Pancreas (tissue), 10 donors: ENCODE data around the gene HMOX1. TPM values are rescaled to one million over a fixed set of nuclear protein-coding genes. Genes with fewer than 3 reads are reported as not detected.
"Not testable (repeated sequence)": the region's sequence is repeated elsewhere in the genome, so short reads cannot be mapped to it uniquely, and the experiment has no call there.

Source experiments
- ATAC-seq, 4 donors: fragments of 200-7000 bp; cut with Tn5 transposase; one replicate each; pipeline versions ENCODE4 v1.8.0 to v1.9.1; 2020; ENCODE audit warnings: mild to moderate bottlenecking in 4 of 4, moderate library complexity in 4 of 4
- DNase-seq, 6 donors: peaks; one replicate each; pipeline ENCODE4 v3.0.0-alpha.2; 2020
- FAIRE-seq: peaks from 2 replicates; lab custom pipeline; 2012; peaks lifted over from hg19 to GRCh38; lab: Jason Lieb, UNC
- H3K27ac ChIP-seq, 4 donors: fragments of 200-600 bp; sonication (generic); 1 replicate in 3 of 4; 2 replicates in 1 of 4; pipeline versions ENCODE4 v1.5.0 to v1.8.0; 2020
- H3K27me3 ChIP-seq, 4 donors: fragments of 200-600 bp; one replicate each; pipeline ENCODE4 v1.8.0; 2021
- H3K36me3 ChIP-seq, 3 donors: fragments of 200-600 bp; sonication (generic) in 1 of 3; one replicate each; pipeline versions ENCODE4 v1.5.0 to v1.8.0; 2020 to 2021
- H3K4me1 ChIP-seq, 3 donors: fragments of 200-600 bp; one replicate each; pipeline ENCODE4 v1.8.0; 2021
- H3K4me3 ChIP-seq, 4 donors: fragments of 200-600 bp; sonication (generic) in 2 of 4; one replicate each; pipeline versions ENCODE4 v1.5.0 to v1.8.0; 2020 to 2021
- H3K9me3 ChIP-seq, 4 donors: fragments of 200-600 bp; one replicate each; pipeline ENCODE4 v1.8.0; 2021
- WGBS, 2 donors: extraction: QIAGEN DNeasy Blood & Tissue Kit; methylation state at CpG; one replicate each; pipeline ENCODE4 v1.1.7; 2013; 5-methylcytosine and 5-hydroxymethylcytosine counted together
- intact Hi-C, 3 donors: fragments of 100-400 bp; cut with DNase I; formaldehyde crosslinking; loops; one replicate each; pipeline versions ENCODE4 v1.11.1 to v1.14.2; 2022
- polyA plus RNA-seq, 2 donors: library from polyadenylated mRNA; stranded (reverse); fragments of 200-250 nt; gene quantifications; one replicate each; pipeline ENCODE4 v1.2.3, GENCODE V29; 2013
- total RNA-seq, 6 donors: library from RNA; stranded (reverse); fragmentation: NEBNext Ultra II Directional in 4 of 6; extraction: Animal tissue kit (Norgen Biotek cat#: 25700) in 4 of 6; gene quantifications; one replicate each; pipeline versions ENCODE4 v1.2.1 to v1.2.4, GENCODE V29; 2021 to 2023
- TF ChIP-seq, protein P1 (sequence below), 4 donors: fragments of 200-600 bp; sonication (generic) in 3 of 4; IDR thresholded peaks; one replicate each; pipeline versions ENCODE4 v1.5.0 to v1.8.0; 2021; ENCODE audit warnings: antibody characterized with exemption in 4 of 4
- donor health status: healthy with polysubstance abuse.
- donor health status: DM: no; HTN: no; CAD: no; lungs with moderate emphysema.
- donor health status: DM: no; HTN: no; CAD: no.
- donor health status: control.
- donor health status: control.
- donor health status: Bipolar disorder and iron deficiency.
- donor health status: DM: yes; HTN: yes; CAD: no.
- donor health status: DM: no; HTN: no; CAD: no.
- donor health status: DM: no; HTN: no; CAD: no.
- donor health status: DM: yes; HTN: yes; CAD: no.

HMOX1 gene
- total and polyA plus RNA-seq, 8 donors: 1.8 to 15.9 (median 4.3) TPM

DNA sequence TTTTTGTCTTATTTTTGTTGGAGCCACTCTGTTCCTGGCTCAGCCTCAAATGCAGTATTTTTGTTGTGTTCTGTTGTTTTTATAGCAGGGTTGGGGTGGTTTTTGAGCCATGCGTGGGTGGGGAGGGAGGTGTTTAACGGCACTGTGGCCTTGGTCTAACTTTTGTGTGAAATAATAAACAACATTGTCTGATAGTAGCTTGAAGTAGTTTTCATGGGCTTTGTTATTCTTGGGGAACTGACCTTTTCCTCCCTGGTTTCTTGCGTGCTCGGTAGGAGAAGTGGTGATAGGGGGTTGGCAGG is 13.1 kb downstream of the HMOX1 start:
- Histone ChIP-seq H3K36me3 (no peaks in the 10 kb centered on the region), H3K27me3 (no peaks in the 10 kb centered on the region), H3K9me3 (no peaks in the 10 kb centered on the region), H3K4me1 (peaks cover 0 to 16% (median 0%) of the 10 kb centered on the region in 3 donors), H3K27ac (no peak overlapping the region), H3K4me3 (no peak overlapping the region)
- no peak for FAIRE-seq
- WGBS, 2 donors: 34 to 37% methylated on average over 4 of the region's 4 CpGs
- no peak for ATAC-seq
- intact Hi-C loops: no loop called here
- TF ChIP-seq, protein P1, sequence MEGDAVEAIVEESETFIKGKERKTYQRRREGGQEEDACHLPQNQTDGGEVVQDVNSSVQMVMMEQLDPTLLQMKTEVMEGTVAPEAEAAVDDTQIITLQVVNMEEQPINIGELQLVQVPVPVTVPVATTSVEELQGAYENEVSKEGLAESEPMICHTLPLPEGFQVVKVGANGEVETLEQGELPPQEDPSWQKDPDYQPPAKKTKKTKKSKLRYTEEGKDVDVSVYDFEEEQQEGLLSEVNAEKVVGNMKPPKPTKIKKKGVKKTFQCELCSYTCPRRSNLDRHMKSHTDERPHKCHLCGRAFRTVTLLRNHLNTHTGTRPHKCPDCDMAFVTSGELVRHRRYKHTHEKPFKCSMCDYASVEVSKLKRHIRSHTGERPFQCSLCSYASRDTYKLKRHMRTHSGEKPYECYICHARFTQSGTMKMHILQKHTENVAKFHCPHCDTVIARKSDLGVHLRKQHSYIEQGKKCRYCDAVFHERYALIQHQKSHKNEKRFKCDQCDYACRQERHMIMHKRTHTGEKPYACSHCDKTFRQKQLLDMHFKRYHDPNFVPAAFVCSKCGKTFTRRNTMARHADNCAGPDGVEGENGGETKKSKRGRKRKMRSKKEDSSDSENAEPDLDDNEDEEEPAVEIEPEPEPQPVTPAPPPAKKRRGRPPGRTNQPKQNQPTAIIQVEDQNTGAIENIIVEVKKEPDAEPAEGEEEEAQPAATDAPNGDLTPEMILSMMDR (IDR thresholded peaks at IDR 0.05): no peak
- DNase-seq: no peak

DNA sequence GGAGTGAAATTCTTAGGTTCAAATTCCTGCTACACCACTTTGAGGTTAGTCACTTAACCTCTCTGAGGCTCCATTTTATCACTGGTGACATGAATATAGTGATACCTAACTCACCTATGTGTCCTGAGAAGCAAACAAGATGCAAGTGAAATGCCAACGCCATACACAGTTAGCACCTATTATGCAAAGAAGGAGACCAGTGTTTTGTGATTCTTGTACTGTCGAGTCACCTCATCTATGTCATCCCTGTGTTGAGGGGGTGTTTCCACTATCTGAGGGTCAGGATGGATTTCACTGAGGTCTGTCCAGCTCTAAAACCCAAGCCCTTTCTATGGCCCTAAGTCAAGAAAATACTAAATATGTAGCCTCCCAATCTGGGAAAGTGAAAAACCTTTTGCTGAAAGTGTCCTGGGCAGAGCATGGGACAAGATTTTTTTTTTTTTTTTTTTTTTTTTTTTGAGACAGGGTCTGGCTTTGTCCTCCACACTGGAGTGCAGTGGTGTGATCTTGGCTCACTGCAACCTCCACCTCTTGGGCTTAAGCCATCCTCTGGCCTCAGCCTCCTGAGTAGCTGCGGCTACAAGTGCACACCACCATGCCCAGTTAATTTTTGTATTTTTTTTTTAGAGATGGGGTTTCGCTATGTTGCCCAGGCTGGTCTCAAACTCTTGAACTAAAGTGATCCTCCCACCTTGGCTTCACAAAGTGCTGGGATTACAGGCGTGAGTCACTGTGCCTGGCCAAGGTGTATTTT is 14.1 kb downstream of the HMOX1 start:
- no peaks in the 10 kb centered on the region for H3K27me3 ChIP-seq
- H3K27ac ChIP-seq: no peak overlapping the region
- H3K9me3 ChIP-seq: no peaks in the 10 kb centered on the region
- FAIRE-seq (no peak), ATAC-seq (no peak), DNase-seq (no peak)
- intact Hi-C loops: no loop called here
- TF ChIP-seq, protein P1 (IDR thresholded peaks at IDR 0.05): no peak
- 89 to 91% methylated on average over 5 of the region's 5 CpGs for WGBS, 2 donors
- H3K4me3 ChIP-seq: no peak overlapping the region
- H3K4me1 ChIP-seq: peaks cover 0 to 21% (median 0%) of the 10 kb centered on the region in 3 donors
- H3K36me3 ChIP-seq: no peaks in the 10 kb centered on the region

DNA sequence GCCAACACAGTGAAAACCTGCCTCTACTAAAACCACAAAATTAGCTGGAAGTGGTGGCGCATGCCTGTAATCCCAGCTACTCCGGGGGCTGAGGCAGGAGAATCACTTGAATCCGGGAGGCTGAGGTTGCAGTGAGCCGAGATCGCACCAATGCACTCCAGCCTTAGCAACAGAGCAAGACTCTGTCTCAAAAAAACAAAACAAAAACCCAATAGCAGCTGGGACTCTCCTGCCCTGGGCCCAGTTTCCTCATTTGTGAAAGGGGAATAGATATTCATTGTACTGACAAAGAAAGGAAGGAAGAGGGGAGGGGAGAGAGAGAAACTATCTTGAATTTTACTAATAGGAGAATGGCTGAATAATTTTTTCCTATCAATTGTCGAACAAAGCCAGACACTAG is 15.7 kb downstream of the HMOX1 start:
- Histone ChIP-seq H3K4me1 (peaks cover 0 to 27% (median 5%) of the 10 kb centered on the region in 3 donors), H3K27ac (peak overlapping the region in 3 of 4 donors; percentile 60 to 87 (median 86))
- H3K4me3 ChIP-seq, ATAC-seq, FAIRE-seq, H3K9me3 ChIP-seq, intact Hi-C loops, H3K27me3 ChIP-seq, H3K36me3 ChIP-seq, DNase-seq: not testable (repeated sequence)
- 85 to 89% methylated on average over 6 of the region's 6 CpGs for WGBS, 2 donors

DNA sequence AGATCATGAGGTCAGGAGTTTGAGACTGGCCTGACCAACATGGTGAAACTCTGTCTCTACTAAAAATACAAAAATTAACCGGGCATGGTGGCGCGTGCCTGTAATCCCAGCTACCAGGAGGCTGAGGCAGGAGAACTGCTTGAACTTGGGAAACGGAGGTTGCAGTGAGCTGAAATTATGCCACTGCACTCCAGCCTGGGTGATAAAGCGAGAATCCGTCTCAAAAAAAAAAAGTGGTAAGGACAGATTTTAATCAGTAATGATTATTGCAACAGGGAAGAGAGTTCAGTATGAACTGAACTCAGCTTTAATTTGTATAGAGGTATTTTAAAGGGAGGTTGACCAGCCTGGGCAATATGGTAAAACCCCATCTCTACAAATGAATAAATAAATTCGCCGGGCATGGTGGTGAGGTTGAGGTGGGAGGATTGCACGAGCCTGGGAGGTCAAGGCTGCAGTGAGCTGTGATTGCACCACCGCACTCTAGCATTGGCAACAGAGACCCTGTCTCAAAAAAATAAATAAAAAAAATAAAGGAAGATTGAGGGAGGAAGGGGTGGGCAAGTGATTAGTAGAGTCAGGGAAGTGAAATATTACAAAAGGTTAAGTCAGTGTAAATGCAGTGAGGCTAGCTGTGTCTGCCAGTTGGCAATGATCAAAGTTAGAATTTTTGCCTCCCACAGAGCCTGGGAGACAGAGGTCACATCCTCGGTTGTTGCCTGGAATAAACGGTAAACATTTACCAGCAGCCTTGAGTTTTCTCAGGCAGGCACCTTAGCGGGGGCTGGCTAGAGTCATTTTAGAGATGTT is 16.4 kb downstream of the HMOX1 start:
- Histone ChIP-seq H3K36me3 (no peaks in the 10 kb centered on the region), H3K27me3 (no peaks in the 10 kb centered on the region), H3K27ac (peak overlapping the region; percentile 54 to 87 (median 73)), H3K9me3 (no peaks in the 10 kb centered on the region), H3K4me3 (peak overlapping the region in 1 of 4 donors; percentile 17), H3K4me1 (peaks cover 0 to 27% (median 5%) of the 10 kb centered on the region in 3 donors)
- intact Hi-C loops: no loop called here
- TF ChIP-seq, protein P1 (IDR thresholded peaks at IDR 0.05): no peak
- 48 to 49% methylated on average over 13 of the region's 13 CpGs for WGBS, 2 donors
- peak; percentile 9 to 54 (median 53) for ATAC-seq
- DNase-seq: peak in 3 of 6 donors; percentile 57 to 73 (median 59)
- FAIRE-seq: no peak

DNA sequence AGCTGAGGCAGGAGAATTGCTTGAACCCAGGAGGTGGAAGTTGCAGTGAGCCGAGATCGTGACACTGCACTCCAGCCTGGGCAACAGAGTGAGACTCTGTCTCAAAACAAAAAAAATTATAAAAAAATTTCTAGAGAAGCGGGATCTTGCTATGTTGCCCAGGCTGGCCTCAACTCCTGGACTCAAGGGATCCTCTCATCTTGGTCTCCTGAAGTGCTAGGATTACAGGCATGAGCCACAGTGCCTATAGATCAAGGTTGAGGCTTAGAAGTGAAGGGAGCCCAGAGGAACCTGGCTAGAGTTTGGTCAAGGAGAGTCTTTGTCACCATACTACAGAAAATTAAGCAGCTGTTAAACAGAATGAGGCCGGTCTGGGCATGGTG is 17.7 kb downstream of the HMOX1 start:
- DNase-seq (no peak), FAIRE-seq (no peak), ATAC-seq (no peak)
- no peak overlapping the region for H3K4me3 ChIP-seq
- H3K27ac ChIP-seq: peak overlapping the region; percentile 54 to 87 (median 73)
- intact Hi-C loops: no loop called here
- H3K4me1 ChIP-seq: peaks cover 0 to 27% (median 5%) of the 10 kb centered on the region in 3 donors
- TF ChIP-seq, protein P1 (IDR thresholded peaks at IDR 0.05): no peak
- H3K9me3 ChIP-seq: no peaks in the 10 kb centered on the region
- no peaks in the 10 kb centered on the region for H3K36me3 ChIP-seq
- H3K27me3 ChIP-seq: no peaks in the 10 kb centered on the region
- 93 to 99% methylated on average over 4 of the region's 4 CpGs for WGBS, 2 donors
